ENCODE data around the gene ARHGAP11A. TPM values are rescaled to one million over a fixed set of nuclear protein-coding genes. Genes with fewer than 3 reads are reported as not detected.

Gene ARHGAP11A
- total RNA-seq, 2 donors from 2014 or later, result 19.9 to 55.3 TPM

- Histone ChIP-seq H3K9ac (ENCODE audit: low read depth in 2 of 2, low read length in 2 of 2) (no peak overlapping the region), H3K4me1 (no peaks in the 10 kb centered on the region), H3K27ac (no peak overlapping the region), H3K27me3 (no peaks in the 10 kb centered on the region), H3K36me3 (no peaks in the 10 kb centered on the region), H3K4me3 (no peak overlapping the region), H3K9me3 (no peaks in the 10 kb centered on the region)
- TF ChIP-seq, protein P1, sequence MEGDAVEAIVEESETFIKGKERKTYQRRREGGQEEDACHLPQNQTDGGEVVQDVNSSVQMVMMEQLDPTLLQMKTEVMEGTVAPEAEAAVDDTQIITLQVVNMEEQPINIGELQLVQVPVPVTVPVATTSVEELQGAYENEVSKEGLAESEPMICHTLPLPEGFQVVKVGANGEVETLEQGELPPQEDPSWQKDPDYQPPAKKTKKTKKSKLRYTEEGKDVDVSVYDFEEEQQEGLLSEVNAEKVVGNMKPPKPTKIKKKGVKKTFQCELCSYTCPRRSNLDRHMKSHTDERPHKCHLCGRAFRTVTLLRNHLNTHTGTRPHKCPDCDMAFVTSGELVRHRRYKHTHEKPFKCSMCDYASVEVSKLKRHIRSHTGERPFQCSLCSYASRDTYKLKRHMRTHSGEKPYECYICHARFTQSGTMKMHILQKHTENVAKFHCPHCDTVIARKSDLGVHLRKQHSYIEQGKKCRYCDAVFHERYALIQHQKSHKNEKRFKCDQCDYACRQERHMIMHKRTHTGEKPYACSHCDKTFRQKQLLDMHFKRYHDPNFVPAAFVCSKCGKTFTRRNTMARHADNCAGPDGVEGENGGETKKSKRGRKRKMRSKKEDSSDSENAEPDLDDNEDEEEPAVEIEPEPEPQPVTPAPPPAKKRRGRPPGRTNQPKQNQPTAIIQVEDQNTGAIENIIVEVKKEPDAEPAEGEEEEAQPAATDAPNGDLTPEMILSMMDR (IDR thresholded peaks at IDR 0.05), result no peak
- DNase-seq, result no peak
- intact Hi-C loops (cut with DNase I), result no loop called here
Measured at GRCh38 chr15:32670623-32671022, 55.3 kb downstream of the ARHGAP11A start.

DNA sequence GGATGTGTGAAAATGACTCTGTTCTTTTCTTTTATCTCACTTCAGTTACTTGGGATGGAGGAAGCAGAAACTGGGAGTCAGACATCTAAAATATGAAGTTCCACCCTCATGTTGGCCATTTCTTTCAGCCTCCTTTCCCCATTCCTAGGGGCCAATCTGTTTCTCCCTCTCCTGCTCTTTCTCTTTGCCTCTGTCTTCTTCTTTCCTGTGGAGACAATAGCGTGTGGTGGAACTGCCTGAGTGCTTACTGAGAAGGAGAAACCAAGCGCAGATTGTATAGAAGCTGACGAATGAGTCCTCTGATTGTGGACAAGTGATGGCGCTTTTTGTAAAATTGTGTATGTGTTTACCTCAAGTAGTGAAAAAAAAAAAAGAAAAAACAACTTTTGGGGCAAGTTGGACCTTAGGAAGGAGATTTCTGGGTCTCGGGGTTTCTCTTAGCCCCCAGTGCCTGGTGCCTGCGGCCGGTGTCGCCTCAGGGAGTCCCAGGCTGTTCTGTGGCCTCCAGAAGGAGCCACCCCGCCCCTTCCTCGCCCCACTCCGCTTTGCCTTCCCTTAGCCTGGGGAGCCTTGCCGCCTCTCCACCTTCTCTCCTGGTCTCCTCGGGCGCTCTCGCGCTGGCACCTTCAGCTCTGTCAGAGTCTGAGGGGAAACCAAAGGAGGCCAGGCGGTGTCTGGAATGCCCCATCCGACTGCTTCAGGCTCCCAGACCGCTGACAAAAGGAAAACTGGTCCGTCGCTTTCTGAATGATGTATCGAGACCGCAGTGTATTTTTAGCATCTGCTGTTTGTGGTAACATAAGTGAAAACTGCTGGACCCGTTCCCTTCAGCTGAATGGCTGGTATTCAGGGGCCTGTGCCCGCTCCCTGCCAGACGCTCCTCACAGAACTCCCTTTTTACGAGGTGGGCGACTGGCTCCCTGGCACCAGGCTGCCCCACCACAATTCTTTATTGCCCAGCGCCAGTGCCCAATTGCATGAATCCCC lies 56.3 kb downstream of the ARHGAP11A start:
- Histone ChIP-seq H3K27ac (no peak overlapping the region), H3K36me3 (no peaks in the 10 kb centered on the region), H3K27me3 (no peaks in the 10 kb centered on the region), H3K9ac (ENCODE audit: low read depth in 2 of 2, low read length in 2 of 2) (no peak overlapping the region), H3K4me3 (no peak overlapping the region), H3K9me3 (no peaks in the 10 kb centered on the region), H3K4me1 (no peaks in the 10 kb centered on the region)
- TF ChIP-seq, protein P1 (IDR thresholded peaks at IDR 0.05), result no peak
- intact Hi-C loops (cut with DNase I), result no loop called here
- no peak for DNase-seq

GRCh38 chr15:32674681-32675080 lies 59.4 kb downstream of the ARHGAP11A start:
- intact Hi-C loops (cut with DNase I), result no loop called here
- Histone ChIP-seq H3K36me3 (no peaks in the 10 kb centered on the region), H3K9ac (ENCODE audit: low read depth in 2 of 2, low read length in 2 of 2) (no peak overlapping the region), H3K4me3 (no peak overlapping the region), H3K4me1 (no peaks in the 10 kb centered on the region), H3K27me3 (no peaks in the 10 kb centered on the region), H3K9me3 (no peaks in the 10 kb centered on the region), H3K27ac (no peak overlapping the region)
- TF ChIP-seq, protein P1 (IDR thresholded peaks at IDR 0.05), result no peak
- DNase-seq, result no peak

- intact Hi-C loops (cut with DNase I), result no loop called here
- H3K36me3 ChIP-seq, result no peaks in the 10 kb centered on the region
- no peak overlapping the region for H3K9ac ChIP-seq (ENCODE audit: low read depth in 2 of 2, low read length in 2 of 2)
- TF ChIP-seq, protein P1 (IDR thresholded peaks at IDR 0.05), result no peak
- H3K27ac ChIP-seq, result no peak overlapping the region
- H3K27me3 ChIP-seq, result no peaks in the 10 kb centered on the region
- no peaks in the 10 kb centered on the region for H3K4me1 ChIP-seq
- DNase-seq, result no peak
- H3K4me3 ChIP-seq, result no peak overlapping the region
- H3K9me3 ChIP-seq, result no peaks in the 10 kb centered on the region
Measured at GRCh38 chr15:32675466-32675865, 60.2 kb downstream of the ARHGAP11A start.

GRCh38 chr15:32676169-32676568 lies 60.9 kb downstream of the ARHGAP11A start:
- TF ChIP-seq, protein P1 (IDR thresholded peaks at IDR 0.05), result no peak
- no peak overlapping the region for H3K27ac ChIP-seq
- DNase-seq, result no peak
- no peaks in the 10 kb centered on the region for H3K9me3 ChIP-seq
- no peaks in the 10 kb centered on the region for H3K4me1 ChIP-seq
- no peak overlapping the region for H3K4me3 ChIP-seq
- intact Hi-C loops (cut with DNase I), result no loop called here
- no peaks in the 10 kb centered on the region for H3K36me3 ChIP-seq
- H3K9ac ChIP-seq (ENCODE audit: low read depth in 2 of 2, low read length in 2 of 2), result no peak overlapping the region
- no peaks in the 10 kb centered on the region for H3K27me3 ChIP-seq

Measured in colonic mucosa (tissue), 4 donors.